OCI-LY7 (cell line): ENCODE measurements around the gene TRIM52. TPM values are rescaled to one million over a fixed set of nuclear protein-coding genes. Genes with fewer than 3 reads are reported as not detected.
"Not testable (repeated sequence)": the region's sequence is repeated elsewhere in the genome, so short reads cannot be mapped to it uniquely, and the experiment has no call there.

ENCODE experiments used
- Bru-seq: library from RNA; stranded (reverse); fragments of 400-500 nt; gene quantifications from one replicate; lab custom pipeline; 2021; lab: Mats Ljungman, UMichigan
- BruChase-seq, 2 experiments: library from RNA; stranded (reverse); fragments of 400-500 nt; gene quantifications; one replicate each; lab custom pipeline; 2021; lab: Mats Ljungman, UMichigan
- BruUV-seq: library from RNA; stranded (reverse); fragments of 400-500 nt; replicated peaks from 2 replicates; lab custom pipeline; 2021; lab: Mats Ljungman, UMichigan
- CTCF ChIA-PET: fragments of 300-600 bp; sonication (Branson Sonifier 250); formaldehyde crosslinking; loops from one replicate; lab custom pipeline; 2022; ENCODE audit warnings: antibody characterized with exemption; ENCODE audit not compliant: unreplicated experiment; lab: Charles Lee
- POLR2A ChIA-PET: fragments of 300-600 bp; sonication (Branson Sonifier 250); formaldehyde crosslinking; loops from one replicate; lab custom pipeline; 2022; ENCODE audit warnings: antibody characterized with exemption; lab: Charles Lee
- DNase-seq: peaks from one replicate; pipeline ENCODE4 v3.0.0-alpha.2; 2015; ENCODE audit warnings: low spot score
- H2AFZ ChIP-seq: fragments of 200-600 bp; sonication (generic), shearing (Covaris generic); 2 replicates; pipeline ENCODE4 v1.6.1; 2014; ENCODE audit warnings: mild to moderate bottlenecking, antibody characterized with exemption, low read length, moderate library complexity
- H3K27ac ChIP-seq: fragments of 200-600 bp; sonication (generic); 2 replicates; pipeline ENCODE4 v1.5.1; 2014; ENCODE audit warnings: mixed run types, low read depth, mild to moderate bottlenecking, moderate library complexity, low read length, inconsistent platforms; ENCODE audit not compliant: poor library complexity, severe bottlenecking
- H3K36me3 ChIP-seq: fragments of 200-600 bp; sonication (generic); 2 replicates; pipeline ENCODE4 v1.6.1; 2014; ENCODE audit warnings: mild to moderate bottlenecking, antibody characterized with exemption, low read length, moderate library complexity, mixed read lengths; ENCODE audit not compliant: insufficient read depth
- H3K4me1 ChIP-seq: fragments of 200-600 bp; sonication (generic); 2 replicates; pipeline ENCODE4 v1.5.1; 2014; ENCODE audit warnings: mild to moderate bottlenecking, low read length; ENCODE audit not compliant: insufficient read depth, poor library complexity, severe bottlenecking
- H3K4me2 ChIP-seq: fragments of 200-600 bp; sonication (generic); 2 replicates; pipeline ENCODE4 v1.6.1; 2014; ENCODE audit warnings: mild to moderate bottlenecking, low read length
- H3K4me3 ChIP-seq: fragments of 200-600 bp; sonication (generic); 2 replicates; pipeline ENCODE4 v1.5.1; 2014; ENCODE audit warnings: mild to moderate bottlenecking, low read depth, low read length; ENCODE audit not compliant: poor library complexity, severe bottlenecking
- H3K79me2 ChIP-seq: fragments of 200-600 bp; sonication (generic); 2 replicates; pipeline ENCODE4 v1.6.1; 2016; ENCODE audit warnings: low read depth, mild to moderate bottlenecking, low read length, moderate library complexity, mixed read lengths; ENCODE audit not compliant: insufficient read depth
- H3K9me2 ChIP-seq: fragments of 200-600 bp; sonication (generic); 2 replicates; pipeline ENCODE4 v1.6.1; 2016; ENCODE audit warnings: mild to moderate bottlenecking, low read length, mixed read lengths; ENCODE audit not compliant: insufficient read depth
- H3K9me3 ChIP-seq: fragments of 200-600 bp; sonication (generic); 2 replicates; pipeline ENCODE4 v1.6.1; 2014; ENCODE audit warnings: mild to moderate bottlenecking, mixed run types, low read length, mixed read lengths
- H4K20me1 ChIP-seq: fragments of 200-600 bp; sonication (generic); 2 replicates; pipeline ENCODE4 v1.6.1; 2014; ENCODE audit warnings: mild to moderate bottlenecking, antibody characterized with exemption, low read length, moderate library complexity, mixed read lengths; ENCODE audit not compliant: insufficient read depth
- EZH2phosphoT487 ChIP-seq: fragments of 200-600 bp; sonication (generic); IDR thresholded peaks from 2 replicates; pipeline ENCODE4 v1.6.1; 2018; ENCODE audit warnings: low read depth, borderline replicate concordance, mild to moderate bottlenecking, mixed run types, antibody characterized with exemption, low read length, moderate library complexity, mixed read lengths
- intact Hi-C: fragments of 100-400 bp; cut with micrococcal nuclease; formaldehyde crosslinking; loops from one replicate; pipeline ENCODE4 v1.10.0; 2022; ENCODE audit not compliant: unreplicated experiment
- long read RNA-seq: library from polyadenylated mRNA; stranded (forward); transcript quantifications from one replicate; pipeline ENCODE4 v2.0.0, GENCODE V29; 2022
- total RNA-seq, 2 experiments: library from RNA; depleted of rRNA in 1 of 2; stranded (reverse); fragments of >200 nt in 1 of 2; shearing (Covaris generic) in 1 of 2; gene quantifications; 2 replicates each; pipeline ENCODE4 v1.2.3, GENCODE V29; 2014 to 2022
- TF ChIP-seq, protein P1 (sequence below): fragments of 200-600 bp; sonication (generic); conservative IDR thresholded peaks from 2 replicates; pipeline ENCODE4 v1.5.1; 2014; ENCODE audit warnings: mild to moderate bottlenecking, antibody characterized with exemption, low read length, moderate library complexity, mixed read lengths

The TRIM52 gene
- 16.1 and 25.1 TPM in 2 replicates for total RNA-seq (2014; rRNA removed; shearing (Covaris generic))
- 33.5 and 34.5 TPM in 2 replicates for total RNA-seq (2022)
- percentile 86 among the genes with signal in this experiment for Bru-seq, nascent RNA
- BruChase-seq, experiment 1, labeled RNA remaining after a 6-hour chase = percentile 95 among the genes with signal in this experiment
- BruChase-seq, experiment 2, labeled RNA remaining after a 2-hour chase = percentile 98 among the genes with signal in this experiment
- long read RNA-seq, full-length matches to known transcripts = 9 of 24 reads
- long read RNA-seq, partial matches to known transcripts = 0 of 24 reads
- long read RNA-seq, other reads (novel, unspliced or antisense) = 15 of 24 reads

DNA sequence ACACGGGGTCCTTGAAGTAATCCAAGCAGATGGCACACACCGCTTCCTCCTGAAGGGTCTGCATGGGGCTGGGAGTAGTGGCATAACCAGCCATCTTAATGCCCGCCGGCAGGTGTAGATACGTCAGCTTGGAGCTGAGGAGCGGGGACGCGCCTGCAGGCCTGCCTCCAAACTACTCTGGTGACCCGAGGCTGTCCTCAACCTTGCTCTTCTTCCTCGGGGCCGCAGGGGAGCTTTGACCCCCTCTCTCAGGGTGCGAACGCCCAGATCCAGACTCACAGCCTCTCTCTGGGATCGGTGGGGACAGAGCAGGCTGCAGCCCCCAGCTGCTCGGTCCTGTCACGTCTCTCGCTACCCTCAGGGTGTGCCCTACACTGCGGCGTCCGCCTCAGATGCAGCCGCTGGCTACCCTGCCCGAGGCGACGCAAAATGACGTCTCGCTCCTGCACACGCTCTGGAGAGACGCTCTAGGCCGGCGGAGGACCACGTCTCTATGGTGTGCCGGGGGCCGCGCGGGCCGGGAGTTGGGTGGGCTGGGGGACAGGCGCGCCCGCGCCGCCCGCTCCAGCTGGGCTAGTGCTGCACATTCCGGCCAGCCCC is at the start of gene TRIM52:
Gene TRIM52, minus strand, starts transcription at position 424 of the 600 bp plus-strand sequence. Its CDS starts 330 bp downstream, at position 94.
- H3K9me3 ChIP-seq = peaks cover 4% of the 10 kb centered on the region; the same call in 1 of the 2 replicates
- H3K4me1 ChIP-seq = peaks cover 27% of the 10 kb centered on the region
- no peaks in the 10 kb centered on the region for H3K9me2 ChIP-seq
- peak within 1 kb of the TSS; percentile 77 for H3K27ac ChIP-seq
- intact Hi-C loops = loop anchor here (1.0 kb wide), 4 partner anchors 15 to 73 kb away; partner anchors contain the start of gene TRIM41
- no peak for TF ChIP-seq EZH2phosphoT487
- TF ChIP-seq, protein P1, sequence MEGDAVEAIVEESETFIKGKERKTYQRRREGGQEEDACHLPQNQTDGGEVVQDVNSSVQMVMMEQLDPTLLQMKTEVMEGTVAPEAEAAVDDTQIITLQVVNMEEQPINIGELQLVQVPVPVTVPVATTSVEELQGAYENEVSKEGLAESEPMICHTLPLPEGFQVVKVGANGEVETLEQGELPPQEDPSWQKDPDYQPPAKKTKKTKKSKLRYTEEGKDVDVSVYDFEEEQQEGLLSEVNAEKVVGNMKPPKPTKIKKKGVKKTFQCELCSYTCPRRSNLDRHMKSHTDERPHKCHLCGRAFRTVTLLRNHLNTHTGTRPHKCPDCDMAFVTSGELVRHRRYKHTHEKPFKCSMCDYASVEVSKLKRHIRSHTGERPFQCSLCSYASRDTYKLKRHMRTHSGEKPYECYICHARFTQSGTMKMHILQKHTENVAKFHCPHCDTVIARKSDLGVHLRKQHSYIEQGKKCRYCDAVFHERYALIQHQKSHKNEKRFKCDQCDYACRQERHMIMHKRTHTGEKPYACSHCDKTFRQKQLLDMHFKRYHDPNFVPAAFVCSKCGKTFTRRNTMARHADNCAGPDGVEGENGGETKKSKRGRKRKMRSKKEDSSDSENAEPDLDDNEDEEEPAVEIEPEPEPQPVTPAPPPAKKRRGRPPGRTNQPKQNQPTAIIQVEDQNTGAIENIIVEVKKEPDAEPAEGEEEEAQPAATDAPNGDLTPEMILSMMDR = no peak
- CTCF ChIA-PET = interaction anchor here (1.3 kb wide), 1 partner anchor 9 kb away, joined by 3 read pairs; no protein-coding TSS in a partner anchor
- H3K4me3 ChIP-seq = peak within 1 kb of the TSS; percentile 81
- DNase-seq = peak; percentile 97
- POLR2A ChIA-PET = interaction anchor here (0.7 to 3.1 kb wide), 11 partner anchors 9 to 76 kb away, joined by 3 to 20 read pairs (median 5); partner anchors contain the start of genes RACK1 and TRIM41
- no TSS peak for BruUV-seq
- peak within 1 kb of the TSS; percentile 86 for H3K4me2 ChIP-seq
- H3K79me2 ChIP-seq = peaks cover 63% of the 10 kb centered on the region
- peaks cover 43% of the 10 kb centered on the region for H3K36me3 ChIP-seq
- H2AFZ ChIP-seq = peak within 1 kb of the TSS; percentile 53
- H4K20me1 ChIP-seq = peaks cover 17% of the 10 kb centered on the region; the same call in 1 of the 2 replicates

- H3K4me1 ChIP-seq = peaks cover 18% of the 10 kb centered on the region
- H3K4me3 ChIP-seq = peak overlapping the region; percentile 27
- H3K9me3 ChIP-seq, H3K79me2 ChIP-seq, BruUV-seq, CTCF ChIA-PET, H3K9me2 ChIP-seq, H4K20me1 ChIP-seq, intact Hi-C loops, H3K36me3 ChIP-seq: not testable (repeated sequence)
- DNase-seq = peak; percentile 61
- POLR2A ChIA-PET = interaction anchor here (0.6 to 1.5 kb wide), 3 partner anchors 17 to 27 kb away, joined by 3 to 8 read pairs (median 6); no protein-coding TSS in a partner anchor
- peak overlapping the region; percentile 63 for H3K27ac ChIP-seq
- peak overlapping the region; percentile 96 for H2AFZ ChIP-seq
- peak overlapping the region; percentile 63 for H3K4me2 ChIP-seq
Measured at GRCh38 chr5:181287331-181287730, 26.4 kb upstream of the TRIM52 start.

GRCh38 chr5:181285962-181286705 is 25.2 kb upstream of the TRIM52 start:
- DNase-seq, H4K20me1 ChIP-seq, H3K4me2 ChIP-seq, H3K79me2 ChIP-seq, H3K36me3 ChIP-seq, intact Hi-C loops, BruUV-seq, H3K27ac ChIP-seq, H3K9me3 ChIP-seq, H3K9me2 ChIP-seq, H3K4me3 ChIP-seq, CTCF ChIA-PET: not testable (repeated sequence)
- Histone ChIP-seq H3K4me1 (peaks cover 18% of the 10 kb centered on the region), H2AFZ (peak overlapping the region; percentile 96; the same call in 1 of the 2 replicates)
- POLR2A ChIA-PET = interaction anchor here (1.5 kb wide), 1 partner anchor 24 kb away, joined by 8 read pairs; no protein-coding TSS in a partner anchor
